ENCODE measurements around the gene DTD1.
"Not testable (repeated sequence)": the region's sequence is repeated elsewhere in the genome, so short reads cannot be mapped to it uniquely, and the experiment has no call there.

Gene DTD1

GRCh38 chr20:18729231-18729825, 141.5 kb downstream of the DTD1 start:
- no peak overlapping the region for H3K4me3 ChIP-seq
- H3K27ac ChIP-seq, result no peak overlapping the region

DNA sequence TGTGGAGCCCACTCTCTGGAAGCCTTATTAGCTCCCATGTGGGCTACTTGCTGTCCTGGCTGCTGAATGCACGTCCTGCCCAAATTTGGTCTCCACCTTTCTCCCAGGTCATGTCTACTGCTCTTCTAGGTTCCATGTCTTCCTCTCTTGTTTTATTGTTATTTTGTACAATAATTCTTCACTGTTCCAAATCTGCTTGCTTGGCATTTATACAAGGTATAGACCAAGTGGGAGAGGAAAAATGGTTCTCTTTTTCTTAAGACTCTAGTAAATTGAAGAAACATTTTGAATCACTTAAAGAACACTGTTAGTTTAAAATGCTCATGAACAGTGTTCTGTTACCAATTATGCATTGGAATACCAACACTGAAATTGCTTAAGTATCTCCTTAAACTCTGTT, 144.1 kb downstream of the DTD1 start:
- Histone ChIP-seq H3K4me3 (no peak overlapping the region), H3K27ac (peak overlapping the region in 1 of 21 experiments; percentile 45)

GRCh38 chr20:18734525-18735189, 146.8 kb downstream of the DTD1 start:
- Histone ChIP-seq H3K4me3 (no peak overlapping the region), H3K27ac (no peak overlapping the region)

DNA sequence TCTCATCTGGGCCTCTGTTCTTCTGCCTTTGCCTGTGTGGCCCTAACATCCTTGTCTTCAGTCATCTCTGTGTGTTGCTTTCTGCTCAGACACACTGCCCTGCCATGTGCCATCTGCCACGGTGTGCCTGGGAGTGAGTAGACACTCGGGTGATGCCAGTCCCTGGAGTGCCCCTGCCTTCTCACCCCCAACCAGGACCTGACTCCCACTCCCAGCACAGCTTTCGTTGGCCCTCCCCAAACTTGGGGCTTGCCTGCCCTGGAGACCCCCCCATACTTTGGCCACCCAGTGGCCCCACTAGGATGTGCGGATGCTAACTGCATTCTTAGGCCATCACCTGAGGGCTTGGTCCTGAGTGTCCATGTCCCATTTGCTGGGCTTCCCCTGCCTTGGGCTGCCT, 149.3 kb downstream of the DTD1 start:
- peak overlapping the region in 1 of 21 experiments; percentile 40 for H3K27ac ChIP-seq

GRCh38 chr20:18738055-18738454, 150.2 kb downstream of the DTD1 start:
- H3K4me3 ChIP-seq, result no peak overlapping the region
- peak overlapping the region in 13 of 21 experiments; percentile 4 to 81 (median 45) for H3K27ac ChIP-seq

More for the DNA sequence above, 149.3 kb downstream of the DTD1 start:
- H3K4me3 ChIP-seq, result no peak overlapping the region

DNA sequence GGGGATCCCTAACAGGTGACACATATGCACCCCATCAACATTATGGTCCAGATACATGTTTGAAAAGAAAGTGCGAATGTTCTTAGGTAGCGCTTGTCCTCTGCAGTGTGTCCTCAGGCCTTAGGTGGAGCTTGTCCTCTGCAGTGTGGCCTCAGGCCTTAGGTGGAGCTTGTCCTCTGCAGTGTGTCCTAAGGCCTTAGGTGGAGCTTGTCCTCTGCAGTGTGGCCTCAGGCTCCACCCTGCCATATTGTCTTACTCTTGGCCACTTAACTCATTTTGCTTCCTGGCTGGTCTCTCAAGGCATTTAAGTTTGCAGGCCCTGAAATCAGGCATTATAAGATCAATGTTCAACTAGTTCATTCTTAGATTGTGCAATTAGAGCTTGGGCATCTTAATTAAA, 151.0 kb downstream of the DTD1 start:
- H3K27ac ChIP-seq, result peak overlapping the region in 15 of 21 experiments; percentile 14 to 81 (median 45)
- no peak overlapping the region for H3K4me3 ChIP-seq

- H3K27ac ChIP-seq, result peak overlapping the region in 8 of 21 experiments; percentile 0 to 81 (median 31)
These were observed 151.9 kb downstream of the DTD1 start for GRCh38 chr20:18739751-18740166.

DNA sequence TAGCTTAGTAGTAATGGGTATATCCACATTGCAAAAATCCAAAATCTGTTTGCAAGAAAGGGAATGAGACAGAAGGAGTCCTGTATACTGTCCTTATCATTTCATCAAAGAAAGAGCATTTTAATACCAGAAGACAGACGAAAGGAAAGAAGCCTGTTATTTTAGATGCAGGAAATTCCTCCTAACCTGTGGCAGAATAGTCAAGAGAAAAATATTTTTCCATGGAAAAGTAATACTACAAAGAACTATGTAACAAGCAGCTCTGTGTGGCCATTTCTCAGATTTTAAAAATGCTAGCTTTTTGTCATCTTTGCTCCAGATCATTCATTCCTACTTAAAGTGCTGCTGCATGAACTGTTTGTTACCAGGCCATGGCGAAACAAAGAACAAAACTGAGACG, 152.9 kb downstream of the DTD1 start:
- H3K27ac ChIP-seq, result no peak overlapping the region
- H3K4me3 ChIP-seq, result no peak overlapping the region

More at GRCh38 chr20:18739751-18740166, 151.9 kb downstream of the DTD1 start:
- H3K4me3 ChIP-seq, result no peak overlapping the region

DNA sequence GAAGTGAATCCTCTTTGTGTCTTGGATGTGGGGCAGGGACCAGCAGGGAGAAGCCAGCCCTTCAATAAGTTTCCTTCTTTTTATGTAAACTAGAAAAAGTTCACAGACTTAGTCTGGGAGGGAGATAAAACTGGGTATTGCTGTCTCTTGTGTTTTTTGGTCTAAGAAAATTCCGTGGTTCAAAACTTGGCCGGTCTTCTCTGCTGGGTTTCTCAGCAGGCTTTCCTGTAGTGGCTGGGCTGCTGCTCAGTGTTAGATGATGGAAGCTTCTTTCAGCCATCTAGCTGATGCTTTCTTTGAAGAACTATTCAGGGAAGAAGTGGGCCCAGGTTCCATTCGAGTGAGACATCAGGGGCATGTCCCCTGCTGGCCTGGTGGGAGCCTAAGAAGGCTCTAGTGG, 155.0 kb downstream of the DTD1 start:
- Histone ChIP-seq H3K27ac (no peak overlapping the region), H3K4me3 (no peak overlapping the region)

GRCh38 chr20:18743665-18744440, 156.0 kb downstream of the DTD1 start:
- H3K27ac ChIP-seq, result no peak overlapping the region
- no peak overlapping the region for H3K4me3 ChIP-seq

DNA sequence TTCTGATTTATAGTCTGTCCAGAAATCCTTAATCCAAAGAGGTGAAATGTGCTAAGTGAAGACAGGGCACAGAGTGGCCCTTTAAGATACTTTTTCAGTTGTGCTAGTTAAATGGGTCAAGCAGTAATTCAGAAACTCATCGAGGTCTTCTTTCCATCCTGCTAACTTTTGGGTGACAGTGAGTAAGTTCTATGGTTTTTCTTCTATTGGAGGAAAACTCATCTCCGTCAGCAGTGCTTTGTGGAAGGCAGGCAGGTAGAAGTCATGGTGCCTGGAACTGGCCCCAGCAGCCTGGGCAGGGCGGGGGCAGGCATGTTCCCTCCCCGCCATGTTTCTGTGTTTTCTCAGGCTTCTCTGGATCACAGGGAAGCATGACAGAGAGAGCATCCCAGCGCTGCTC, 159.2 kb downstream of the DTD1 start:
- H3K27ac ChIP-seq, result no peak overlapping the region
- no peak overlapping the region for H3K4me3 ChIP-seq

DNA sequence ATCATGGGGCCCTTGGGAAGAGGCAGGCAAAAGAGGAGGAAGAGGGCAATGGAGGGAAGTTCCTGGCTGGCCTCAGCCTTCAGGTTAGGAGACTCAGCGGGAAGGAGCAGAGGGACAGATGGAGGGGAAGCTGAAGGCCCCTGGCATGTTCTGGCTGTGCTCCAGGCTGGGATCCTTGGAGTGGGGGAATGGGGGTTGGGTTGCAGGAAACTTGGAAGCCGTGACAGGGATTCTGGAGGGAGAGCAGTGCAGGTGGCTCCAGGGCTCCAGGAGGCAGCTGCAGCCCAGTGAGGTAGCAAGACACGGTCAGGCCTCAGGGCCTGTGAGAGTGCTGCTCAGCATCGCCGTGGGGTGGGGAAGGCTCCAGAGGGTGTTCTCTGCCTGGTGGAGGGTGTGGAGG, 161.1 kb downstream of the DTD1 start:
- no peak overlapping the region for H3K27ac ChIP-seq

GRCh38 chr20:18749528-18749927, 161.7 kb downstream of the DTD1 start:
- Histone ChIP-seq H3K4me3 (no peak overlapping the region), H3K27ac (no peak overlapping the region)

More for the DNA sequence above, 161.1 kb downstream of the DTD1 start:
- H3K4me3 ChIP-seq, result no peak overlapping the region

DNA sequence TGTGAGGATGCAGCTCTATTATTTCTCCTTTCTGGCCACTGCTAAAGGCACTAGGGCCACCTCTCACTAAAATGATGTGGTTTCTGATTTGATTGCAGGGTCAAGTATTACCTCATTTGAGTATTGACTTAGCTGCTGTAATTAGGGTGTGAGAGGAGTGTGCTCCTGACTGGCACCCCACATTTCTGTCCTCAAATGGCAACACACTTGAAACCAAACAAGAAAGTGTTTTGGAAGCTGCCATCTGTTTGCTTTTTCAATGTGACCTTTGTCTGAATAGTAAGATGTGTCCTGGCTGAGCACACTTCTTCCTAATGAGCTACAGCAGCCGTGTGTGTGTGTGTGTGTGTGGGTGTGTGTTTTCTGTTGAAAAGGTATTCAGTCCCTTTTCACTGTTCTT, 162.9 kb downstream of the DTD1 start:
- Histone ChIP-seq H3K4me3 (no peak overlapping the region), H3K27ac (peak overlapping the region in 2 of 21 experiments; percentile 6 to 10)

GRCh38 chr20:18754030-18754652, 166.3 kb downstream of the DTD1 start:
- no peak overlapping the region for H3K4me3 ChIP-seq
- no peak overlapping the region for H3K27ac ChIP-seq

DNA sequence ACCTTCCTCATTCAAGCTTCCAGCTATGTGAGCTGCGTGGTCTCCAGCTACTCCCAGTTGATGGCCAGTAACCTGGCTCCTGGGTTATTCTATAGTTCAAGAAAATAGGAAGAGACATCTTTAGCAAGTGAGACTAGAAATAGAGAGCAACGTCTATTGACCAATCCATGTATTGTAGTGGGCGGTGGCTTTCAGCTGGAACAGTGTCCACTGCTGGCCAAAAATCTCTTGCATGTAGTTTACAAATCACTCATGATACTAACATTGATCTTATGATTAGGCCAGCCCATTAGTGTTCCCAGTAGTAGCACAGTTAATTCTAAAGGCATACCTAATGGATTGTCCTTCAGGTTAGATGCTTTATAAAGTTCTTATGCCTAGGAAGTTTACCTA, 166.8 kb downstream of the DTD1 start:
- H3K4me3 ChIP-seq, result no peak overlapping the region
- H3K27ac ChIP-seq, result no peak overlapping the region

DNA sequence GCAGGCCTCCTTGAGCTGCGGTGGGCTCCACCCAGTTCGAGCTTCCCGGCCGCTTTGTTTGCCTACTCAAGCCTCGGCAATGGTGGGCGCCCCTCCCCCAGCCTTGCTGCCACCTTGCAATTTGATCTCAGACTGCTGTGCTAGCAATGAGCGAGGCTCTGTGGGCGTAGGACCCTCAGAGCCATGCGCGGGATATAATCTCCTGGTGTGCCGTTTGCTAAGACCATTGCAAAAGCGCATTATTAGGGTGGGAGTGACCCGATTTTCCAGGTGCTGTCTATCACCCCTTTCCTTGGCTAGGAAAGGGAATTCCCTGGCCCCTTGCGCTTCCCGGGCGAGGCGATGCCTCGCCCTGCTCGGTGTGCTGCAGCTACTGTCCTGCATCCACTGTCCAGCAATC, 173.0 kb downstream of the DTD1 start:
- not testable (repeated sequence) for H3K27ac ChIP-seq, H3K4me3 ChIP-seq

DNA sequence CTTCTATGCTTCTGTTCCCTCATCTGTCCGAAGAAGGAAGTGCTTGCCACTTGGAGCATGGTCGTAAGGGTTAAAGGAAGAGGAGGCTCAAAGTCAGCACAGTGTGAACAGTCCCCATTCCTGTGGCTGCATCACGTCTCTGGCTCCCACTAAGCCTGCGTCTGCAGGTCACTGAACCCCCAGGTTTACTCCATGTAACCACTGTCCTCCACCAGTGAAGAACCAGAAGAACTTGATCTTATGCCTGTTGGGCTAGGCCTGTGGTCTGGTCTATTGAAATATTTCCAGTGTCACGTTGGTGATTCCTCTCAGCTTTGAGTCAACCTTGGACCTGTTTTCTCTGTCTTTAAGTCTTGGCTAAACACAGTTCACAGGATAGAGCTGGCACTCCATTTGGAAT, 179.8 kb downstream of the DTD1 start:
- Histone ChIP-seq H3K4me3 (no peak overlapping the region), H3K27ac (no peak overlapping the region)

DNA sequence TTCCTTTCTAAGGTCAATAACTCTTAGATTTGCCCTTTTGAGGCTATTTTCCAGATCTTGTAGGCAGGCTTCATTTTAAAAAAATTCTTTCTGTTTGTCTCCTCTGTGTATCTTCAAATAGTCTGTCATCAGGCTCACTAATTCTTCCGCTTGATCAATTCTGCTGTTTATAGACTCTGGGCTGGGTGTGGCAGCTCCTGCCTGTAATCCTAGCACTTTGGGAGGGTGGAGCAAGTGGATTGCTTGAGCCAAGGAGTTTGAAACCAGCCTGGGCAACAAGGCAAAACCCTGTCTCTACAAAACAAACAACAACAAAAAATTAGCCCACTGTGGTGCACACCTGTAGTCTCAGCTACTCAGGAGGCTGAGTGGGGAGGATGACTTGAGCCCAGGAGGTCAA, 185.7 kb downstream of the DTD1 start:
- H3K4me3 ChIP-seq, result no peak overlapping the region
- no peak overlapping the region for H3K27ac ChIP-seq

GRCh38 chr20:18774207-18774606, 186.4 kb downstream of the DTD1 start:
- H3K27ac ChIP-seq, result no peak overlapping the region
- H3K4me3 ChIP-seq, result no peak overlapping the region
